Daoy (cell line): ENCODE measurements around the gene BRPF1. TPM values are rescaled to one million over a fixed set of nuclear protein-coding genes. Genes with fewer than 3 reads are reported as not detected.
A peak's percentile ranks its signal among the peaks of the same experiment; 100 is the strongest.

Experiments
- DNase-seq: peaks from one replicate; pipeline ENCODE4 v3.0.0-alpha.2; 2015; ENCODE audit warnings: low read depth
- total RNA-seq: library from RNA; depleted of rRNA; stranded (reverse); fragments of >200 nt; shearing (Covaris generic); gene quantifications from 2 replicates; pipeline ENCODE4 v1.2.3, GENCODE V29; 2014

BRPF1 gene
- total RNA-seq, 1 experiment from 2014 or later, result 10.9 TPM

GRCh38 chr3:9736831-9737230 lies 5.3 kb downstream of the BRPF1 start:
- no peak for DNase-seq

DNA sequence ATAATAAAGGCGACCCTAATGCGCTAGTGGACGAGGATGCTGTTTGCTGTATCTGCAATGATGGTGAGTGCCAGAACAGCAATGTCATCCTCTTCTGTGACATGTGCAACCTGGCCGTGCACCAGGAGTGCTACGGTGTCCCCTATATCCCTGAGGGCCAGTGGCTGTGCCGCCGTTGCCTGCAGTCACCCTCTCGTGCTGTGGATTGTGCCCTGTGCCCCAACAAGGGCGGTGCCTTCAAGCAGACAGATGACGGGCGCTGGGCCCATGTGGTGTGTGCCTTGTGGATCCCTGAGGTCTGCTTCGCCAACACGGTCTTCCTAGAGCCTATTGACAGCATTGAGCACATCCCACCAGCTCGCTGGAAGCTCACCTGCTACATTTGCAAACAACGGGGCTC lies 7.6 kb downstream of the BRPF1 start:
- no peak for DNase-seq

DNA sequence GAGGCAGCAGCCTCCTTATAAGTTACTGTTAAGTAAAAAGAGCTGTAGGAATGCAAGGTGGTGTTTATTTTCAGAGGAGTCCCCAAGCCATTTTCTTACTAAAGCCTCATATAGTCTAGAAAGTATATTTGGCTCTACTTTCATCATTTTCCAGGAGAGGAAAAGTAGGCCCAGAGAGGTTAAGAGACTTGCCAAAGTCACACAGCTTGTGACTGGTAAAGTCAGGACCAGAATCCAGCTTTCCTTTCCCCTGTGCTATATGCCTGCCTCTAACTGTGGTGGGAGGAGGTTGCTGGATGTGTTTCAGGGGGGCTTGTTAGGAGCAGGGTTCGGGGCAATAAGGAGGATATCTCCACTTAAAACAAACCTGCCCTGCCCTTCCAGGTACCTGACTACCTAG lies 11.0 kb downstream of the BRPF1 start:
- no peak for DNase-seq

DNA sequence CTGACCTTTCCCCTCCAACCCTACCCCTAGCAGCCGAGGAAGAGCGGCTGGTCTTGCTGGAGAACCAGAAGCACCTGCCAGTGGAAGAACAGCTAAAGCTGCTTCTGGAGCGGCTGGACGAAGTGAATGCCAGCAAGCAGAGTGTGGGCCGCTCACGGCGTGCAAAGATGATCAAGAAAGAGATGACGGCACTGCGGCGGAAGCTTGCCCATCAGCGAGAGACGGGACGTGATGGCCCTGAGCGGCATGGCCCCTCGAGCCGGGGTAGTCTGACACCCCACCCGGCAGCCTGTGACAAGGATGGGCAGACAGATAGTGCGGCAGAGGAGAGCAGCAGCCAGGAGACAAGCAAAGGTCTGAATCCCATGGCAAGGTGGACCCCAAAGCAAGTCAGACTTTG lies 12.0 kb downstream of the BRPF1 start:
- DNase-seq, result no peak

DNA sequence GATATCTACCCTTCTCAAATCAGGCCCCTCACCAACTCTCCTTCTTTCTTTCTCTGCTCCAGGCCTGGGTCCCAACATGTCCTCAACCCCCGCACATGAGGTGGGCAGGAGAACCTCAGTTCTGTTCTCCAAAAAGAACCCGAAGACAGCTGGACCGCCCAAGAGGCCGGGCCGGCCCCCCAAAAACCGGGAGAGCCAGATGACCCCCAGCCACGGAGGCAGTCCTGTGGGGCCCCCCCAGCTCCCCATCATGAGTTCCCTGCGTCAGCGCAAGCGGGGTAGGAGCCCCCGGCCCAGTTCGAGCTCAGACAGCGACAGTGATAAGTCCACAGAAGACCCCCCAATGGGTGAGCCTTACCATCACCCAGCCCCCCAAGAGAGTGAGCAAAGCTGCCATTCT lies 12.6 kb downstream of the BRPF1 start:
- DNase-seq, result no peak

GRCh38 chr3:9745521-9745920 lies 14.0 kb downstream of the BRPF1 start:
- DNase-seq, result no peak

GRCh38 chr3:9746330-9746729 lies 14.8 kb downstream of the BRPF1 start:
- DNase-seq, result peak; percentile 75

DNA sequence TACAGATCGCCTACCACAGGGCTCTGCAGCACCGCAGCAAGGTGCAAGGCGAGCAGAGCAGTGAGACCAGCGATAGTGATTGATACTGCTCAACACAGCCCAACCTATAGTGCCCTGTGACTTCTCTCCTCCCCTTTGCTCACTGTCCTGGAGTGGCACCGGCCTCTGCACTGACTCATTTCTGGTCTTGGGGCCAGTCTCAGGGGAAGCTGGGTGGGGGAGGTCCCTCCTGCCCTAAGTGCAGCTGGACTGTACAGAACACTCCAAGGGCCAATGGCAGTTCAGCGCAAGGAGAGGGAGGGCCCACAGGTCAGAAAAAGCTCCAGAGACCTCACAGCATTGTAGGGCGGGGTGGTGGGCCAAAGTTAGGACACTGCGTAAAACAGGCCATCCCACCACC lies 15.7 kb downstream of the BRPF1 start:
- DNase-seq, result no peak

DNA sequence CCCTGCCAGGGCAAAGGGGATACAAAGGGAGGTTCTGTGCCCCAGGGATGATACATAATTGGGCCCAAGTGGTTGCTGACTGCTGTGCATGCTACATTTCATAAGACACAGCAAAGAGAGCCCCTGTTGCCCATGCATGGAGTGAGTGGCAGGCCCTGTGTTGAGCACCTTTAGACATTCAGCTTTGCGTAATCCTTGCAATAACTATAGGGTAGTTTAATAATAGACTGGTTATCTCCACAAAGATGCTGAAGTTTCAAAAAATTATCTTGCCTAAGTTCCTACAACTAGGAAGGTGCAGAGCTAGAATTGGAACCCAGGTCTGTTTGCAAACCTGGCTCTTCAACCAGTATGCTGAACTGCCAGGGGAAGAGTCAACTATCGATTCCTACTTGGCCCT lies 16.5 kb downstream of the BRPF1 start:
- no peak for DNase-seq

GRCh38 chr3:9749296-9749644 lies 17.7 kb downstream of the BRPF1 start:
- no peak for DNase-seq

- peak; percentile 97 for DNase-seq
These were observed 18.4 kb downstream of the BRPF1 start, which contains the start of gene OGG1 for GRCh38 chr3:9749645-9750555. OGG1 (plus strand) TSS chr3:9749952; CDS start chr3:9750287, 335 bp downstream.

DNA sequence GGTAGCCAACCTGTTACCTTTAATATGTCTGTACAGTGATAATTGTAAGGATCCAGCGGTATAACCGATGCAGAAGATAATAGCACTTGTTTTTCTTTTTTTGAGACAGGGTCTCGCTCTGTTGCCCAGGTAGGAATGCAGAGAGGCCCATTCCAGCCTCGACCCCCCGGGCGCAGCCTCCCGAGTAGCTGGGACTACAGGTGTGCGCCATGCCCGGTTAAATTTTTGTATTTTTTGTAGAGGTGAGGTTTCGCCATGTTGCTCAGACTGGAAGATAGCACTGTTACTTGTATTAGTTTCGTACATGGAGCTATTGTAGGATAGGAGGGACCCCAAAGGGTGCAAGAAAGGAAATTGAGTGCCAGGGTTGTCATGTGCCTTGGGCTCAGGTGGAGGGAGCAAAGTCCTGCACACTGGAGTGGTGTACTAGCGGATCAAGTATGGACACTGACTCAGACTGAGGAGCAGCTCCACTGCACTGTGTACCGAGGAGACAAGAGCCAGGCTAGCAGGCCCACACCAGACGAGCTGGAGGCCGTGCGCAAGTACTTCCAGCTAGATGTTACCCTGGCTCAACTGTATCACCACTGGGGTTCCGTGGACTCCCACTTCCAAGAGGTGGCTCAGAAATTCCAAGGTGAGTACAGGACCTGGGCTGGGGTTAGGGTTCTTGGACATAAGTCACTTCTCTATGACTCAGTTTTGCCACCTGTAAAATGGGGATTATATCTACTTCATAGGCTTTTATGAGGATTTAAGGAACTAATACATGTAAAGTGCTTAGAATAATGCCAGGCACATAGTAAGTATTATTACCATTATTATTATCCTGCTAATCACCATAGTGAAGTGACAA lies 19.2 kb downstream of the BRPF1 start:
- peak; percentile 19 for DNase-seq

DNA sequence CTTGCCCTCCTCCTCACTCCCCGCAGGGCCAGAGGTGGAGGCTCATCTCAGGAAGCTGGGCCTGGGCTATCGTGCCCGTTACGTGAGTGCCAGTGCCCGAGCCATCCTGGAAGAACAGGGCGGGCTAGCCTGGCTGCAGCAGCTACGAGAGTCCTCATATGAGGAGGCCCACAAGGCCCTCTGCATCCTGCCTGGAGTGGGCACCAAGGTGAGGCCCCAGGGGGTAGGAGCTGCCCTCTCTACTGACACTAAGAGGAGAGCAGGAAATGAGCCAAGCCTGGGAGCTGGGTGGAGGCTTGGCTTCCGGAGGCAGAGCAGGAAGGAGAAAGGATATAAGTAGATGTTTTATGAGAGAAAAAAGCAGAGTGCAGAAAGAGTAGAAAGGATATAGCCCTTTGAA lies 23.1 kb downstream of the BRPF1 start:
- DNase-seq, result no peak

DNA sequence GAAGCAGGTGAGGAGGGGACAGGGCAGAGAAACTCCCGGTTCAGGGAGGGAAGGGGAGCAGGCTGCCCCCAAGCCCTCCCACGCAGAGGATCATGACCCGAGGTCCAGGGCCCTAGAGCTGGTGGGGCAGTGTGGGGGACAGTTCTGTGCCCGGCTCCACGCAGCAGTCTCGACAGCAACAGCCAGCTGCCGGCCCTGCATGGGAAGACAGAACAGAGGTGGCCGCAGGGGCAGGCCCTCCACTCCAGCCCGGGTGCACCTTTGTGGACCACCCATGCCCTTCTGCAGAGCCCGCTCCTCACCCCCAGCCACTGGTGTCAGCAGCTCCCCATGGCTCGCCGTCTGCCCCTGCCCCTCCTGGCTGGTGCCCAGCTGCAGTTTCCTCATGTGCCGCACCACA lies 25.9 kb downstream of the BRPF1 start:
- DNase-seq, result no peak

DNA sequence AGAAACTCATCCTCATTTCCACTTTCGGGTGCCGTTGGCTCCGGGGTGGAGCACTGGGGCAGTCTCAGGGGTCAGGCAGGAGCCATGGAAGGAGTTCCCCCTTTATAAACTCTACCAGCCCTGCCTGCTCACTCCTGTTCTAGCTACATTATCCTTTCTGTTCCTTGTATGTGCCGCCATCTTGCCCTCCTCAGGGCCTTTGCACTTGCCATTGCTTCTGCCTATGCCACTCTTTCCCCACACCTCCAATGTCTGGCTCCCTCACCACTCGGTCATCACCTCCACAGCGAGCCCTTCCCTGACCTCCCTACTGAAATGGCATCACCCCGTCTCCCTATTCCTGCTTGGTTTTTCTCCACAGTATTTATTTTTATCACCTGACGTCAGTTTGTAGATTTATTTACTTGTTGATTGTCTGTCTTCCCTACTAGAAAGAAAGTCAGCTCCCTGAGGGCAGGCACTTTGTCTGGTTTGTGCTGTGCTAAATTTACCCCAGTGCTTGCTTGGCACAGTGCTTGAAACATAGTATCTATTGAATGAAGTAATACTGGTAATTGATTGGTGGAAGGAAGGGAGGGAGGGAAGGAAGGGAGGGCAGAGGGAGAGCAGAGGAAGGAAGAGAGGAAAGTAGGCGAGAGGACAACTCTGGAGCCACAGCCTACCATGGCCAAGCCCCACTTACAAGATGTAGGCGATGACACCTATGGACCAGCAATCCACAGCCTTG lies 29.4 kb downstream of the BRPF1 start:
- DNase-seq, result no peak

DNA sequence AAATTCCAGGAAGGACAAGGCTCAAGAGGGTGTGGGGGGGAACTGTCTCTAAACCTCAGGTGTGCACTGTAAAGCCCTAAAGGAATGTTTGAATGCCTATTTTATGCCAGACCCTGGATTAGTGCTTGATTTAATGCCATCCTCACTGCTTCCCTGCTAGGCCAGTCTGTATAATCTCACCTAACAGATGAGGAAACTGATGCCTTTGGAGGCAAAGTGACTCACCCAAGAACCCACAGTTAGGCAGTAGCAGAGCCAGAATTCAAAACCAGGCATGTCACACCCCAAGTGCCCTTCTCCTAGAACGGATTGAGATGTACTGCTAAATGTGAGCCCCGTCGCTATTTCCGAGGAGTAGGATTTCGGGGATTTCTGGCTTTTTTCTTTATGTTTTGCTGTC lies 30.4 kb downstream of the BRPF1 start:
- DNase-seq, result no peak

DNA sequence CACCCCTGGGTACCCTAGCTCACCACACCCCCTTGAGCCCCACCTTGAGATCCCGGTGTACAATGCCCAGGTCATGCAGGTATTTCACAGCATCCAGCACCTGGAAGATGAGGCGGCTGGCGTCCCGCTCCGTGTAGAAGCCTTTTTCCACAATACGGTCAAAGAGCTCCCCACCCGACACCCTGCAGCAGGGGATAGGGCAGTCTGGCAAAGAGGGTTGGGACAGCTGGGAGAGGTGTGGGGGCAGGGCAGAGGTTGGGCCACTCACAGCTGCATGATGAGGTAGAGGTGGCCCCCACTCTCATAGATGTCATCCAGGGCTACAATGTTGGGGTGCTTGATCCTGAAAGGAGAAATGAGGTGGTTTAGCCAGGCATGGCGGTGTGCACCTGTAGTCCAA lies 31.3 kb downstream of the BRPF1 start:
- no peak for DNase-seq

GRCh38 chr3:9765865-9766264 lies 34.3 kb downstream of the BRPF1 start:
- no peak for DNase-seq

DNA sequence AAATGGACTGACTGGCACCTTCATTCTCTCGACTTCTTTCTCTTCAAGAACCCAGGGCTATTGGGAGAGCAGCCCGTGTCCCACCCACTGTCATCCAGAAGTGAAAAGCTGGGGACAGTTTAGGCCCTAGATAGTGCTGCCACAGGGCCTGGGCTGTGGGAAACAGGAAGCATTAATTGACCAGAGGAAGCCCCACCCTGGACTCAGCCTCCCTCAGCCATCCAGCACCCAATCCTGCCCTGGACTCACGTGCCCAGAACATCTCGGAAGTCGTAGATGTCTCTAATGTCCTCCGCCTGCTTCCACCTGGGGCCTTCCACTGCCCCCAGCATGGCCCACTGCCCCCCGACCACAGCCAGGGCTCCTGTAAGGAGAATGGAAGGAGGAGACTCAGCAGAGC lies 35.9 kb downstream of the BRPF1 start:
- DNase-seq, result no peak

DNA sequence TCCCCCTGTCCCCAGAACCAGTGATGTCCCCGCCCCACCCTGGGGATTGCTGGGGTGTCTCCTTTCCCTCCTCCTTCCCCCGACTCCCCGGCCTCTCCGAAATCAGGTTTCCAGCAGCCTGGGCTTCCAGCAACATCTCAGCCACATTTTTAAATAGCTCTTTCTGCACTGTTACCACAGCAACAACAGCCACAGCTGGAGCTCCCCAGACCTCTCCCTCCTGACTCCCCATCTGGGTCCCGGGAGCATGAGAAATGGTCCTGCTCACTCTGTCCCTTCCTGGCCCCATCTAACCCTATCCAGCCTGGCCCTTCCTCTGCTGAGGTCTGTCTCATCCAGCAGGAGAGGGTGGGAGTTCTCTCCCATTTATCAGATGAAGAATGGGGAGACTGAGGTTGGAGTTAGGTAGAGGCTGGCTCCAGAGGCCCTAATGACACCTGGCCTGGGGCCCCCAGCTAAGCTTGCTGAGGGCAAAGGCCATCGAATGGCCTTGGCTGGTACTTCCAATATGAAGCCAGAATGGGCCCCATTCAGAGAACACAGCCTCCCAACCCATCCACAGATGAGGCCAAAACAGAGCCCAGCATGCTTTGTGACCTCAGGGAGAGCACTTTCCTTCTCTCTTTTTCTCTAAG lies 36.7 kb downstream of the BRPF1 start:
- DNase-seq, result no peak

DNA sequence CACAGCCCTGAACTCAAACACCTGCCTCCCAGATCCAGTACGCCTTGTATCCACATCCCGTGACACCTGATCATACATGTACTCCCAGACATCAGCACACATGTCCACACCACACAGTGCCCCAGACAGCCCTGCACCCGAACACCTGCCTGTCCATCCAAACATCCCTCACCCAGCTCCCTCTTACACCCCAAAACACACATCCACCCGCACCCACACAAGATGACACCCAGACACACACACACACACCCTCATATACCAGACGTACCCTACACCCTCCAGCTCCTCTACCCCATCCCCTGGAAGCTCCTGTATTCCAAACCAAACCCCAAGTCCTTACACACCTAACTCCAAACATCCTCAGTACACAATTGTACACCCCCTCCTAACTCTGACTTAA lies 37.5 kb downstream of the BRPF1 start:
- DNase-seq, result no peak
